Epithelial cell of proximal tubule (primary cell): ENCODE measurements around the gene SYNCRIP. TPM values are rescaled to one million over a fixed set of nuclear protein-coding genes. Genes with fewer than 3 reads are reported as not detected.

Experiments used
- DNase-seq: peaks from one replicate; pipeline ENCODE4 v3.0.0-alpha.2; 2011; ENCODE audit warnings: low read depth
- H3K4me3 ChIP-seq: 2 replicates; pipeline ENCODE4 v1.5.1; 2011; ENCODE audit warnings: low read depth, mild to moderate bottlenecking, low read length
- CTCF ChIP-seq: conservative IDR thresholded peaks from 2 replicates; pipeline ENCODE4 v1.5.1; 2012; ENCODE audit warnings: low read depth, mild to moderate bottlenecking, low read length
- total RNA-seq: library from RNA; depleted of rRNA; stranded (reverse); fragments of >200 nt; gene quantifications from 2 replicates; pipeline ENCODE4 v1.2.3, GENCODE V29; 2015

SYNCRIP gene
- total RNA-seq, 1 donor from 2014 or later = 59.3 TPM

DNA sequence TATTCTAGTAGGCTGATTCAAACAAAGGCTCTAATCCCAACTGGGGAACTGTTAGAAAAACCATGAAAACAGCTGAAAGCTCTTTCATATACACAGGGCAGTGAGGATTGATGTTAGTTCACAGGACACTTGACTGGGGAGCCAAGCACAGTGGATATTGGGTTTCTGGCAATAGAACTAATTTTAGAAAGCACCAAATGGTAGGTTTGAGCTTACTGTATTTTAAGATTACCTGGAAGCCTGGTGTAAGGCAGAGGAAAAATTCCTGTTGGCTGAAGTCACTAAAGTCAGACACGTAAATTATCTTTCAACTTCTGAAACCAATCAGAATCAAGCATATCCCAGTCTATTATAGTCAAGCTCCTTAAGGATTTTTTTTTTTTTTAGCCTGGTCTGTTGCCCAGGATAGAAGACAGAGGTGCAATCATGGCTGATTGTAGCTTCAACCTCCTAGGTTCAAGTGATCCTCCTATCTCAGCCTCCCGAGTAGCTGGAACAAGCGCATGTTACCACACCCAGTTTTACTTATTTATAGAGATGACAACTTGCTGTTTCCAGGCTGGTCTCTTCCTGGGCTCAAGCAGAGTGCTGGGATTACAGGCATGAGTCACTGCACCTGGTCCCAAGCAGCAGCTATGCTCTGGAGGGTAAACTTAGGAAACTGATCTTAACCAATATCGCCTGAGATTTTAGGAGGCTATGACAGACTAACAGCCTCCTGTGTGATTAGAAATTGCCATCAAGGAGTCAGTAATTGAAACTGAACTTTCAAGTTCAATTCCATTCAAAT, 32.5 kb upstream of the SYNCRIP start:
- DNase-seq = no peak
- peak overlapping the region; percentile 92 for H3K4me3 ChIP-seq
- no peak for TF ChIP-seq CTCF

- DNase-seq = no peak
- TF ChIP-seq CTCF = no peak
- no peak overlapping the region for H3K4me3 ChIP-seq
These were observed 31.9 kb upstream of the SYNCRIP start for GRCh38 chr6:85674604-85675003.

DNA sequence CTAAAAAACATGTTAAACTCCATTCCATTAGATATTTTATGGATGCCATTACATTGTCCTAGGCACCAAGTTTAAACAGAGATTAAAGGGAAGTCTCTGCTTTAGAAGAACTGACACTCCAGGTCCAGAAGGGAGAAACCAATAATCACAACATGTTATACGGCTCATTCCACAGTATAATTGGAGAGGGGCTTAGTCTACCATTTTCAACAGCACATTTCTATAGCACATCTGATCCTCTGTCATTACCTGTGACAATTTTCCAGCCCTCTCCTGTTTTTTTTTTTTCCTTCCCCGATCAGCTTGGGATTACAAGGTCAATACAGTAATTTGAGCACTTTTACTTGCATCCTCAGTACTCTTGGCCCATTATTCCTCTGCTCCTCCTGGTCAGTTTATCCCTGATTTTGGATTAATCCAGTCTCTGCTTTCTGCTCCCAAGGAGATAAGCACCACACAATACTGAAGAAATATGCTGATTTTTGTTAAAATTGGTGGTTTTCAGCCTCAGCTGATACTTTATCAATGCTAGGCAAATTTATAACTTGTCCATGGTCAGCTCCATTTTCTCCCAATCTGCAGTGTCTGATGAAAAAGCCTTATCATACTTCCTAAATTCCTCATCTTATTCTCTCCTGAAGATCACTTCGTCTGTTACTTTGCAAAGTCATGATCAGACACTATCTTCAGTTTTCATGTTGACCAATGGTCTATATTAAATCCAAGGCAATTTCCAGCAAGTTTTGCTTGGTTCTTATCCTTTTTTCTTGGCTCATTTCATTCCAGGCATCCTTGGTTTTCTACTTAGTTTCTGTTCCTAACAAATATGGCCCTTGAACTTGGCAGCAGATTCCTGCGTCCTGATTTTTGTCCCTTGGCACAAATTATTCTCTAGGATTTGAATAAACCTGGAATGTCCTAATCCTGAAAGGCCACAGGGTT, 30.8 kb upstream of the SYNCRIP start:
- no peak for DNase-seq
- H3K4me3 ChIP-seq = no peak overlapping the region
- no peak for TF ChIP-seq CTCF

DNA sequence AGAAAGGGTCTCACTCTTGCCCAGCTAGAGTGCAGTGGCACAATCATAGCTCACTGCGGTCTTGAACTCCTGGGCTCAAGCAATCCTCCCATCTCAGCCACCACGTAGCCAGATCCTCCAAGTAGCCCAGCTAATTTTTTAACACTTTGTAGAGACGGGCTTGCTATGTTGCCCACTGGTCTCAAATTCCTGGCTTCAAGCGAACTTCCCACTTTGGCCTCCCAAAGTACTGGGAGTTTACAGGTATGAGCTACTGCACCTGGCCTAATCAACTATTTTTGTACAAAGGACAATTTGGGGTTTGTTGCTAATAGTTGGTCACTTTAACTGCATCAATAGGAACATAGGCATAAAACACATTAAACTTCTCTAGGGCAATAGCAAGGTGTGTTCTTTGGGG, 29.9 kb upstream of the SYNCRIP start:
- no peak overlapping the region for H3K4me3 ChIP-seq
- no peak for TF ChIP-seq CTCF
- no peak for DNase-seq

- H3K4me3 ChIP-seq = no peak overlapping the region
- DNase-seq = no peak
- TF ChIP-seq CTCF = no peak
These were observed 29.4 kb upstream of the SYNCRIP start for GRCh38 chr6:85672050-85672449.

- DNase-seq = no peak
- TF ChIP-seq CTCF = no peak
- no peak overlapping the region for H3K4me3 ChIP-seq
These were observed 27.9 kb upstream of the SYNCRIP start for GRCh38 chr6:85670573-85670972.
